ENCODE data around the gene GPD2.

GRCh38 chr2:156486614-156487013, 50.4 kb downstream of the GPD2 start:
- TF ChIP-seq POLR2AphosphoS5 (IDR thresholded peaks at IDR 0.05), result no peak
- TF ChIP-seq CTCF (IDR thresholded peaks at IDR 0.05), result no peak
- no peak for TF ChIP-seq POLR2A (IDR thresholded peaks at IDR 0.05)

Measured in breast epithelium (tissue), 3 donors.